WTC11 (cell line): Measurements from ENCODE around the gene EIF5A. TPM values are rescaled to one million over a fixed set of nuclear protein-coding genes. Genes with fewer than 3 reads are reported as not detected.
A peak's percentile ranks its signal among the peaks of the same experiment; 100 is the strongest.

ENCODE experiments used
- ATF1 ChIP-seq: sonication (generic); formaldehyde crosslinking; IDR thresholded peaks from 2 replicates; pipeline ENCODE4 v1.8.1; 2023; ENCODE audit warnings: mild to moderate bottlenecking, moderate library complexity, missing genetic modification reagents
- CREB1 ChIP-seq: sonication (generic); formaldehyde crosslinking; IDR thresholded peaks from 2 replicates; pipeline ENCODE4 v1.8.0; 2023; ENCODE audit warnings: mild to moderate bottlenecking, missing genetic modification reagents
- EMX1 ChIP-seq: fragments of 250-450 bp; sonication (Bioruptor Pico); IDR thresholded peaks from 2 replicates; pipeline ENCODE4 v1.8.0; 2021; ENCODE audit warnings: mild to moderate bottlenecking
- ESRRA ChIP-seq: sonication (generic); formaldehyde crosslinking; IDR thresholded peaks from 2 replicates; pipeline ENCODE4 v1.8.1; 2022; ENCODE audit warnings: mild to moderate bottlenecking, missing genetic modification reagents, borderline replicate concordance
- FOXJ3 ChIP-seq: sonication (generic); formaldehyde crosslinking; IDR thresholded peaks from 2 replicates; pipeline ENCODE4 v1.9.0; 2021; ENCODE audit warnings: missing genetic modification reagents, mild to moderate bottlenecking, borderline replicate concordance
- FOXK1 ChIP-seq: sonication (generic); formaldehyde crosslinking; IDR thresholded peaks from 2 replicates; pipeline ENCODE4 v1.8.0; 2022; ENCODE audit warnings: mild to moderate bottlenecking, moderate library complexity, missing genetic modification reagents
- GABPB1 ChIP-seq: sonication (generic); formaldehyde crosslinking; IDR thresholded peaks from 2 replicates; pipeline ENCODE4 v1.8.1; 2023; ENCODE audit warnings: mild to moderate bottlenecking, missing genetic modification reagents
- KAT7 ChIP-seq: sonication (generic); formaldehyde crosslinking; IDR thresholded peaks from 2 replicates; pipeline ENCODE4 v1.8.1; 2023; ENCODE audit warnings: missing genetic modification reagents, mild to moderate bottlenecking, borderline replicate concordance
- NFATC4 ChIP-seq: fragments of 250-450 bp; sonication (Bioruptor Pico); IDR thresholded peaks from 2 replicates; pipeline ENCODE4 v1.9.0; 2021; ENCODE audit warnings: mild to moderate bottlenecking
- NR2C2 ChIP-seq: sonication (generic); formaldehyde crosslinking; IDR thresholded peaks from 2 replicates; pipeline ENCODE4 v1.8.0; 2022; ENCODE audit warnings: mild to moderate bottlenecking, missing genetic modification reagents
- NR3C1 ChIP-seq: sonication (generic); formaldehyde crosslinking; conservative IDR thresholded peaks from 2 replicates; pipeline ENCODE4 v1.8.1; 2023; ENCODE audit warnings: low read depth, mild to moderate bottlenecking, missing genetic modification reagents
- RORB ChIP-seq: fragments of 250-450 bp; sonication (Bioruptor Pico); IDR thresholded peaks from 2 replicates; pipeline ENCODE4 v1.9.0; 2021; ENCODE audit warnings: mild to moderate bottlenecking
- SMAD3 ChIP-seq: sonication (generic); formaldehyde crosslinking; IDR thresholded peaks from 2 replicates; pipeline ENCODE4 v1.8.0; 2022; ENCODE audit warnings: missing genetic modification reagents, mild to moderate bottlenecking, borderline replicate concordance
- TEAD1 ChIP-seq: sonication (generic); formaldehyde crosslinking; IDR thresholded peaks from 2 replicates; pipeline ENCODE4 v1.8.0; 2022; ENCODE audit warnings: mild to moderate bottlenecking, missing genetic modification reagents
- TP53 ChIP-seq: sonication (generic); formaldehyde crosslinking; IDR thresholded peaks from 2 replicates; pipeline ENCODE4 v1.8.1; 2023; ENCODE audit warnings: mild to moderate bottlenecking, missing genetic modification reagents
- ZBTB21 ChIP-seq: sonication (generic); formaldehyde crosslinking; IDR thresholded peaks from 2 replicates; pipeline ENCODE4 v1.8.1; 2023; ENCODE audit warnings: mild to moderate bottlenecking, missing genetic modification reagents, borderline replicate concordance
- ZNF121 ChIP-seq: sonication (generic); formaldehyde crosslinking; IDR thresholded peaks from 2 replicates; pipeline ENCODE4 v1.8.0; 2023; ENCODE audit warnings: missing genetic modification reagents
- ZNF219 ChIP-seq: sonication (generic); formaldehyde crosslinking; IDR thresholded peaks from 2 replicates; pipeline ENCODE4 v1.8.0; 2023; ENCODE audit warnings: missing genetic modification reagents, mild to moderate bottlenecking, borderline replicate concordance
- ZNF232 ChIP-seq: sonication (generic); formaldehyde crosslinking; IDR thresholded peaks from 2 replicates; pipeline ENCODE4 v1.8.0; 2022; ENCODE audit warnings: mild to moderate bottlenecking, missing genetic modification reagents
- ZNF317 ChIP-seq: sonication (generic); formaldehyde crosslinking; IDR thresholded peaks from 2 replicates; pipeline ENCODE4 v1.8.1; 2023; ENCODE audit warnings: low read depth, mild to moderate bottlenecking, moderate library complexity, missing genetic modification reagents, borderline replicate concordance
- ZNF416 ChIP-seq: fragments of 250-450 bp; sonication (Bioruptor Pico); IDR thresholded peaks from 2 replicates; pipeline ENCODE4 v1.9.0; 2021; ENCODE audit warnings: mild to moderate bottlenecking, inconsistent platforms
- total RNA-seq: library from RNA; stranded (reverse); gene quantifications from 3 replicates; pipeline ENCODE4 v1.2.3, GENCODE V29; 2021
- TF ChIP-seq, protein P1 (sequence below): sonication (generic); formaldehyde crosslinking; IDR thresholded peaks from 2 replicates; pipeline ENCODE4 v1.8.1; 2022; ENCODE audit warnings: missing genetic modification reagents, borderline replicate concordance
- TF ChIP-seq, protein P2 (sequence below): fragments of 250-450 bp; sonication (Bioruptor Pico); IDR thresholded peaks from 2 replicates; pipeline ENCODE4 v2.1.2; 2022; ENCODE audit warnings: mild to moderate bottlenecking, moderate library complexity
- TF ChIP-seq, protein P3 (sequence below): sonication (generic); formaldehyde crosslinking; conservative IDR thresholded peaks from 2 replicates; pipeline ENCODE4 v1.8.1; 2023; ENCODE audit warnings: mild to moderate bottlenecking, low read depth, missing genetic modification reagents, moderate library complexity
- TF ChIP-seq, protein P4 (sequence below): fragments of 250-450 bp; sonication (Bioruptor Pico); IDR thresholded peaks from 2 replicates; pipeline ENCODE4 v1.9.0; 2021; ENCODE audit warnings: mild to moderate bottlenecking
- TF ChIP-seq, protein P5 (sequence below): fragments of 250-450 bp; sonication (Bioruptor Pico); IDR thresholded peaks from 2 replicates; pipeline ENCODE4 v1.9.0; 2021; ENCODE audit warnings: moderate library complexity, mild to moderate bottlenecking, inconsistent platforms, borderline replicate concordance
- TF ChIP-seq, protein P6 (sequence below): sonication (generic); formaldehyde crosslinking; IDR thresholded peaks from 2 replicates; pipeline ENCODE4 v1.8.0; 2022; ENCODE audit warnings: mild to moderate bottlenecking, missing genetic modification reagents
- TF ChIP-seq, protein P7 (sequence below): sonication (generic); formaldehyde crosslinking; IDR thresholded peaks from 2 replicates; pipeline ENCODE4 v1.8.0; 2023; ENCODE audit warnings: missing genetic modification reagents
- TF ChIP-seq, protein P8 (sequence below): sonication (generic); formaldehyde crosslinking; IDR thresholded peaks from 2 replicates; pipeline ENCODE4 v1.8.1; 2022; ENCODE audit warnings: low read depth, missing genetic modification reagents, borderline replicate concordance

The EIF5A gene
- total RNA-seq, 1 experiment from 2014 or later: 1,021 TPM

DNA sequence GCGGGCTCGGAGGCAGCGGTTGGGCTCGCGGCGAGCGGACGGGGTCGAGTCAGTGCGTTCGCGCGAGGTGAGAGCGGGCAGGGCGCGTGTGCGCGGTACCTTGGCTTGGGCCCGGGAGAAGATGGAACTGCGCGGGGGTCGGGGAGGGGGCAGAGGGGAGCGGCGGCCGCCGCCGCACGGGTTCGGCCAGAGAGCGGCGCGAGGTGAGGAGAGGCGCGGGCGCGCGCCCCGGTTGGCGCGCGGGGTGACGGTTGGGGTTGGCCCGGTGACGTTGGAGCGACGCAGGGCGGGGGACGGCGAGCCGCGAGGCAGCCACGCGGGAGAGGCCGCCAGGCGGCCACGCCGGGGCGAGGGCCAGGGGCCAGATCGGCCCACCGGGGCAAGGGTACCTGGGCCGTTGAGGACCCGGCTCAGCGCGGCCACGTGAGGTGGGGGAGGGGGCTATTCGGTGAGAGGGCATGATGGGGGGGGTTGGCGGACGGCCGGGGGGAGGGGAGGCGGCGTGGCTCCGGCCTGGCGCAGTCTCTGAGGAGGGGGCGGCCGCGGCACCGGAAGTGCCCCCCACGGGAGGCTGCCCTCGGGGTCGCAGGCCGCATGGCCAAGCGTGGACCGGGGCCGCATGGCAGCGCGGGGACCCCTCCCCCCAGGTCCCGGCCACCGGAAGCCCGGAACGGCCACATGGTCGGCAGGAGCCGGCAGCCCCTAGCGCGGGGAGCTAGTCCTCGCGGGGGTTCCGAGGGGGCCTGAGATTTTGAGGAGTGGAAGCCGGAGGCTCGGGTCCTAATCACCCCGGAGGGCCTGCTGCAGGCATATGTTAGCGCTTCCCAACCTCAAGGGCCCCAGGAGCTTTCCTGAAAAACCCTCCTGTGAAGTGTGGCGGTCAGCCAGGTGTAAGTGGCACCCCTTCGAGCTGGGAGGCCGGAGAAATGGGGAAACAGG is 527 bp downstream of the EIF5A start (continued):
- TF ChIP-seq, protein P1, sequence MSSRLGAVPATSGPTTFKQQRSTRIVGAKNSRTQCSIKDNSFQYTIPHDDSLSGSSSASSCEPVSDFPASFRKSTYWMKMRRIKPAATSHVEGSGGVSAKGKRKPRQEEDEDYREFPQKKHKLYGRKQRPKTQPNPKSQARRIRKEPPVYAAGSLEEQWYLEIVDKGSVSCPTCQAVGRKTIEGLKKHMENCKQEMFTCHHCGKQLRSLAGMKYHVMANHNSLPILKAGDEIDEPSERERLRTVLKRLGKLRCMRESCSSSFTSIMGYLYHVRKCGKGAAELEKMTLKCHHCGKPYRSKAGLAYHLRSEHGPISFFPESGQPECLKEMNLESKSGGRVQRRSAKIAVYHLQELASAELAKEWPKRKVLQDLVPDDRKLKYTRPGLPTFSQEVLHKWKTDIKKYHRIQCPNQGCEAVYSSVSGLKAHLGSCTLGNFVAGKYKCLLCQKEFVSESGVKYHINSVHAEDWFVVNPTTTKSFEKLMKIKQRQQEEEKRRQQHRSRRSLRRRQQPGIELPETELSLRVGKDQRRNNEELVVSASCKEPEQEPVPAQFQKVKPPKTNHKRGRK (CRISPR knock-in tag): no peak
- TF ChIP-seq, protein P2, sequence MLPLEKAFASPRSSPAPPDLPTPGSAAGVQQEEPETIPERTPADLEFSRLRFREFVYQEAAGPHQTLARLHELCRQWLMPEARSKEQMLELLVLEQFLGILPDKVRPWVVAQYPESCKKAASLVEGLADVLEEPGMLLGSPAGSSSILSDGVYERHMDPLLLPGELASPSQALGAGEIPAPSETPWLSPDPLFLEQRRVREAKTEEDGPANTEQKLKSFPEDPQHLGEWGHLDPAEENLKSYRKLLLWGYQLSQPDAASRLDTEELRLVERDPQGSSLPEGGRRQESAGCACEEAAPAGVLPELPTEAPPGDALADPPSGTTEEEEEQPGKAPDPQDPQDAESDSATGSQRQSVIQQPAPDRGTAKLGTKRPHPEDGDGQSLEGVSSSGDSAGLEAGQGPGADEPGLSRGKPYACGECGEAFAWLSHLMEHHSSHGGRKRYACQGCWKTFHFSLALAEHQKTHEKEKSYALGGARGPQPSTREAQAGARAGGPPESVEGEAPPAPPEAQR: no peak
- no peak for TF ChIP-seq FOXK1 (CRISPR knock-in tag)
- 0 out of 2 replicates have a peak, but pooled peaks have one; percentile 41 for TF ChIP-seq ZNF416 (CRISPR knock-in tag)
- TF ChIP-seq, protein P3, sequence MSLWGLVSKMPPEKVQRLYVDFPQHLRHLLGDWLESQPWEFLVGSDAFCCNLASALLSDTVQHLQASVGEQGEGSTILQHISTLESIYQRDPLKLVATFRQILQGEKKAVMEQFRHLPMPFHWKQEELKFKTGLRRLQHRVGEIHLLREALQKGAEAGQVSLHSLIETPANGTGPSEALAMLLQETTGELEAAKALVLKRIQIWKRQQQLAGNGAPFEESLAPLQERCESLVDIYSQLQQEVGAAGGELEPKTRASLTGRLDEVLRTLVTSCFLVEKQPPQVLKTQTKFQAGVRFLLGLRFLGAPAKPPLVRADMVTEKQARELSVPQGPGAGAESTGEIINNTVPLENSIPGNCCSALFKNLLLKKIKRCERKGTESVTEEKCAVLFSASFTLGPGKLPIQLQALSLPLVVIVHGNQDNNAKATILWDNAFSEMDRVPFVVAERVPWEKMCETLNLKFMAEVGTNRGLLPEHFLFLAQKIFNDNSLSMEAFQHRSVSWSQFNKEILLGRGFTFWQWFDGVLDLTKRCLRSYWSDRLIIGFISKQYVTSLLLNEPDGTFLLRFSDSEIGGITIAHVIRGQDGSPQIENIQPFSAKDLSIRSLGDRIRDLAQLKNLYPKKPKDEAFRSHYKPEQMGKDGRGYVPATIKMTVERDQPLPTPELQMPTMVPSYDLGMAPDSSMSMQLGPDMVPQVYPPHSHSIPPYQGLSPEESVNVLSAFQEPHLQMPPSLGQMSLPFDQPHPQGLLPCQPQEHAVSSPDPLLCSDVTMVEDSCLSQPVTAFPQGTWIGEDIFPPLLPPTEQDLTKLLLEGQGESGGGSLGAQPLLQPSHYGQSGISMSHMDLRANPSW (CRISPR knock-in tag): no peak
- TF ChIP-seq ZNF219 (CRISPR knock-in tag): no peak
- TF ChIP-seq, protein P4, sequence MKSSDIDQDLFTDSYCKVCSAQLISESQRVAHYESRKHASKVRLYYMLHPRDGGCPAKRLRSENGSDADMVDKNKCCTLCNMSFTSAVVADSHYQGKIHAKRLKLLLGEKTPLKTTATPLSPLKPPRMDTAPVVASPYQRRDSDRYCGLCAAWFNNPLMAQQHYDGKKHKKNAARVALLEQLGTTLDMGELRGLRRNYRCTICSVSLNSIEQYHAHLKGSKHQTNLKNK (CRISPR knock-in tag): no peak
- no peak for TF ChIP-seq ZBTB21 (CRISPR knock-in tag)
- TF ChIP-seq ZNF232 (CRISPR knock-in tag): no peak
- TF ChIP-seq NFATC4 (CRISPR knock-in tag): no peak
- TF ChIP-seq ZNF121: no peak
- TF ChIP-seq EMX1 (CRISPR knock-in tag): no peak; the same call in 1 of the 2 replicates
- TF ChIP-seq, protein P5, sequence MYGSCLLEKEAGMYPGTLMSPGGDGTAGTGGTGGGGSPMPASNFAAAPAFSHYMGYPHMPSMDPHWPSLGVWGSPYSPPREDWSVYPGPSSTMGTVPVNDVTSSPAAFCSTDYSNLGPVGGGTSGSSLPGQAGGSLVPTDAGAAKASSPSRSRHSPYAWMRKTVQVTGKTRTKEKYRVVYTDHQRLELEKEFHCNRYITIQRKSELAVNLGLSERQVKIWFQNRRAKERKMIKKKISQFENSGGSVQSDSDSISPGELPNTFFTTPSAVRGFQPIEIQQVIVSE (CRISPR knock-in tag): no peak
- TF ChIP-seq, protein P6, sequence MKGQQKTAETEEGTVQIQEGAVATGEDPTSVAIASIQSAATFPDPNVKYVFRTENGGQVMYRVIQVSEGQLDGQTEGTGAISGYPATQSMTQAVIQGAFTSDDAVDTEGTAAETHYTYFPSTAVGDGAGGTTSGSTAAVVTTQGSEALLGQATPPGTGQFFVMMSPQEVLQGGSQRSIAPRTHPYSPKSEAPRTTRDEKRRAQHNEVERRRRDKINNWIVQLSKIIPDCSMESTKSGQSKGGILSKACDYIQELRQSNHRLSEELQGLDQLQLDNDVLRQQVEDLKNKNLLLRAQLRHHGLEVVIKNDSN: no peak; the same call in none of the 2 replicates
- TF ChIP-seq TP53 (CRISPR knock-in tag): no peak
- peak; percentile 96; the same call in 1 of the 2 replicates for TF ChIP-seq KAT7 (CRISPR knock-in tag)
- TF ChIP-seq, protein P7, sequence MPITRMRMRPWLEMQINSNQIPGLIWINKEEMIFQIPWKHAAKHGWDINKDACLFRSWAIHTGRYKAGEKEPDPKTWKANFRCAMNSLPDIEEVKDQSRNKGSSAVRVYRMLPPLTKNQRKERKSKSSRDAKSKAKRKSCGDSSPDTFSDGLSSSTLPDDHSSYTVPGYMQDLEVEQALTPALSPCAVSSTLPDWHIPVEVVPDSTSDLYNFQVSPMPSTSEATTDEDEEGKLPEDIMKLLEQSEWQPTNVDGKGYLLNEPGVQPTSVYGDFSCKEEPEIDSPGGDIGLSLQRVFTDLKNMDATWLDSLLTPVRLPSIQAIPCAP (CRISPR knock-in tag): no peak
- TF ChIP-seq TEAD1: 0 out of 2 replicates have a peak, but pooled peaks have one; percentile 39
- TF ChIP-seq NR3C1: no peak
- TF ChIP-seq ZNF317 (CRISPR knock-in tag): peak; percentile 30; the same call in 1 of the 2 replicates
- TF ChIP-seq RORB (CRISPR knock-in tag): no peak
- TF ChIP-seq CREB1 (CRISPR knock-in tag): no peak
- TF ChIP-seq NR2C2 (CRISPR knock-in tag): no peak
- no peak for TF ChIP-seq FOXJ3 (CRISPR knock-in tag)
- peak; percentile 71; the same call in 1 of the 2 replicates for TF ChIP-seq ESRRA (CRISPR knock-in tag)
- peak; percentile 35; the same call in 1 of the 2 replicates for TF ChIP-seq SMAD3
- TF ChIP-seq, protein P8, sequence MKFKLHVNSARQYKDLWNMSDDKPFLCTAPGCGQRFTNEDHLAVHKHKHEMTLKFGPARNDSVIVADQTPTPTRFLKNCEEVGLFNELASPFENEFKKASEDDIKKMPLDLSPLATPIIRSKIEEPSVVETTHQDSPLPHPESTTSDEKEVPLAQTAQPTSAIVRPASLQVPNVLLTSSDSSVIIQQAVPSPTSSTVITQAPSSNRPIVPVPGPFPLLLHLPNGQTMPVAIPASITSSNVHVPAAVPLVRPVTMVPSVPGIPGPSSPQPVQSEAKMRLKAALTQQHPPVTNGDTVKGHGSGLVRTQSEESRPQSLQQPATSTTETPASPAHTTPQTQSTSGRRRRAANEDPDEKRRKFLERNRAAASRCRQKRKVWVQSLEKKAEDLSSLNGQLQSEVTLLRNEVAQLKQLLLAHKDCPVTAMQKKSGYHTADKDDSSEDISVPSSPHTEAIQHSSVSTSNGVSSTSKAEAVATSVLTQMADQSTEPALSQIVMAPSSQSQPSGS (CRISPR knock-in tag): no peak
- TF ChIP-seq ATF1: no peak; the same call in 1 of the 2 replicates
- peak; percentile 41 for TF ChIP-seq GABPB1 (CRISPR knock-in tag)
